CD4-positive, alpha-beta T cell treated with Interleukin-6 at 100 ng/mL for 8 hours (primary cell): ENCODE data around the gene ATP8B1.
"Not testable (repeated sequence)": the region's sequence is repeated elsewhere in the genome, so short reads cannot be mapped to it uniquely, and the experiment has no call there.

Source experiments
- DNase-seq: peaks from one replicate; pipeline ENCODE4 v3.0.0-alpha.2; 2020; ENCODE audit warnings: mixed read lengths, low spot score

The ATP8B1 gene

GRCh38 chr18:57803103-57803969, at the start of gene ATP8B1:
Gene ATP8B1 (minus strand): TSS chr18:57803315. CDS start chr18:57731807, 71,508 bp downstream.
- no peak for DNase-seq

- no peak for DNase-seq
Observed at GRCh38 chr18:57850063-57850462, 46.9 kb upstream of the ATP8B1 start.

- DNase-seq, result not testable (repeated sequence)
Observed at GRCh38 chr18:57848374-57848773, 45.3 kb upstream of the ATP8B1 start.

- not testable (repeated sequence) for DNase-seq
Observed at GRCh38 chr18:57847431-57847830, 44.3 kb upstream of the ATP8B1 start.

GRCh38 chr18:57846258-57846657, 43.1 kb upstream of the ATP8B1 start:
- no peak for DNase-seq

GRCh38 chr18:57845605-57846074, 42.5 kb upstream of the ATP8B1 start:
- no peak for DNase-seq

GRCh38 chr18:57844319-57844718, 41.2 kb upstream of the ATP8B1 start:
- no peak for DNase-seq

GRCh38 chr18:57843386-57843785, 40.3 kb upstream of the ATP8B1 start:
- no peak for DNase-seq

GRCh38 chr18:57841568-57841967, 38.5 kb upstream of the ATP8B1 start:
- no peak for DNase-seq

- no peak for DNase-seq
Observed at GRCh38 chr18:57839942-57840381, 36.8 kb upstream of the ATP8B1 start.

GRCh38 chr18:57837917-57838548, 34.9 kb upstream of the ATP8B1 start:
- DNase-seq, result no peak

GRCh38 chr18:57836557-57836956, 33.4 kb upstream of the ATP8B1 start:
- no peak for DNase-seq

GRCh38 chr18:57835904-57836303, 32.8 kb upstream of the ATP8B1 start:
- no peak for DNase-seq

GRCh38 chr18:57834616-57835015, 31.5 kb upstream of the ATP8B1 start:
- no peak for DNase-seq

- no peak for DNase-seq
Observed at GRCh38 chr18:57833441-57834101, 30.5 kb upstream of the ATP8B1 start.

- no peak for DNase-seq
Observed at GRCh38 chr18:57832730-57833129, 29.6 kb upstream of the ATP8B1 start.

- no peak for DNase-seq
Observed at GRCh38 chr18:57831597-57832377, 28.7 kb upstream of the ATP8B1 start.

- no peak for DNase-seq
Observed at GRCh38 chr18:57827646-57828045, 24.5 kb upstream of the ATP8B1 start.

GRCh38 chr18:57826252-57826651, 23.1 kb upstream of the ATP8B1 start:
- DNase-seq, result no peak

- DNase-seq, result not testable (repeated sequence)
Observed at GRCh38 chr18:57820583-57820982, 17.5 kb upstream of the ATP8B1 start.

- DNase-seq, result no peak
Observed at GRCh38 chr18:57819671-57820460, 16.8 kb upstream of the ATP8B1 start.
